ENCODE data around the gene PTPRT.
A peak's percentile ranks its signal among the peaks of the same experiment; 100 is the strongest.

- peak; percentile 25; the same call in 1 of the 2 replicates for TF ChIP-seq CTCF (IDR thresholded peaks at IDR 0.05)
- no peak for TF ChIP-seq TCF12 (IDR thresholded peaks at IDR 0.05)
- no peak for TF ChIP-seq SMC3 (IDR thresholded peaks at IDR 0.05; ENCODE audit: low read depth, low read length)
- TF ChIP-seq MXI1 (IDR thresholded peaks at IDR 0.05; ENCODE audit: low read depth, low read length) = no peak
- no peak for TF ChIP-seq ELF1 (IDR thresholded peaks at IDR 0.05)
- TF ChIP-seq GATA2 (CRISPR knock-in tag; IDR thresholded peaks at IDR 0.05) = no peak
- TF ChIP-seq JUND (IDR thresholded peaks at IDR 0.05) = no peak
- no peak for TF ChIP-seq USF1 (IDR thresholded peaks at IDR 0.05; ENCODE audit: borderline replicate concordance, low read depth)
- TF ChIP-seq POLR2AphosphoS5 (IDR thresholded peaks at IDR 0.05; ENCODE audit: low read depth, low read length) = no peak
- no peak for TF ChIP-seq YY1 (IDR thresholded peaks at IDR 0.05; ENCODE audit: low read depth)
- no peak for TF ChIP-seq EZH2phosphoT487 (IDR thresholded peaks at IDR 0.05; ENCODE audit: borderline replicate concordance, low read depth)
- TF ChIP-seq ZBTB33 (IDR thresholded peaks at IDR 0.05; ENCODE audit: borderline replicate concordance, low read depth) = no peak
- no peak for TF ChIP-seq TEAD4 (IDR thresholded peaks at IDR 0.05; ENCODE audit: borderline replicate concordance, insufficient read depth)
Observed at GRCh38 chr20:42483730-42484303, 705.9 kb downstream of the PTPRT start.

All from SK-N-SH (cell line).